OCI-LY7 (cell line): ENCODE results near the gene PSMG3. TPM values are rescaled to one million over a fixed set of nuclear protein-coding genes. Genes with fewer than 3 reads are reported as not detected.

Experiments
- BruUV-seq: library from RNA; stranded (reverse); fragments of 400-500 nt; replicated peaks from 2 replicates; lab custom pipeline; 2021; lab: Mats Ljungman, UMichigan
- CTCF ChIA-PET: fragments of 300-600 bp; sonication (Branson Sonifier 250); formaldehyde crosslinking; loops from one replicate; lab custom pipeline; 2022; ENCODE audit warnings: antibody characterized with exemption; ENCODE audit not compliant: unreplicated experiment; lab: Charles Lee
- POLR2A ChIA-PET: fragments of 300-600 bp; sonication (Branson Sonifier 250); formaldehyde crosslinking; loops from one replicate; lab custom pipeline; 2022; ENCODE audit warnings: antibody characterized with exemption; lab: Charles Lee
- DNase-seq: peaks from one replicate; pipeline ENCODE4 v3.0.0-alpha.2; 2015; ENCODE audit warnings: low spot score
- H2AFZ ChIP-seq: fragments of 200-600 bp; sonication (generic), shearing (Covaris generic); 2 replicates; pipeline ENCODE4 v1.6.1; 2014; ENCODE audit warnings: mild to moderate bottlenecking, antibody characterized with exemption, low read length, moderate library complexity
- H3K27ac ChIP-seq: fragments of 200-600 bp; sonication (generic); 2 replicates; pipeline ENCODE4 v1.5.1; 2014; ENCODE audit warnings: mixed run types, low read depth, mild to moderate bottlenecking, moderate library complexity, low read length, inconsistent platforms; ENCODE audit not compliant: poor library complexity, severe bottlenecking
- H3K36me3 ChIP-seq: fragments of 200-600 bp; sonication (generic); 2 replicates; pipeline ENCODE4 v1.6.1; 2014; ENCODE audit warnings: mild to moderate bottlenecking, antibody characterized with exemption, low read length, moderate library complexity, mixed read lengths; ENCODE audit not compliant: insufficient read depth
- H3K4me1 ChIP-seq: fragments of 200-600 bp; sonication (generic); 2 replicates; pipeline ENCODE4 v1.5.1; 2014; ENCODE audit warnings: mild to moderate bottlenecking, low read length; ENCODE audit not compliant: insufficient read depth, poor library complexity, severe bottlenecking
- H3K4me2 ChIP-seq: fragments of 200-600 bp; sonication (generic); 2 replicates; pipeline ENCODE4 v1.6.1; 2014; ENCODE audit warnings: mild to moderate bottlenecking, low read length
- H3K4me3 ChIP-seq: fragments of 200-600 bp; sonication (generic); 2 replicates; pipeline ENCODE4 v1.5.1; 2014; ENCODE audit warnings: mild to moderate bottlenecking, low read depth, low read length; ENCODE audit not compliant: poor library complexity, severe bottlenecking
- H3K79me2 ChIP-seq: fragments of 200-600 bp; sonication (generic); 2 replicates; pipeline ENCODE4 v1.6.1; 2016; ENCODE audit warnings: low read depth, mild to moderate bottlenecking, low read length, moderate library complexity, mixed read lengths; ENCODE audit not compliant: insufficient read depth
- H3K9me2 ChIP-seq: fragments of 200-600 bp; sonication (generic); 2 replicates; pipeline ENCODE4 v1.6.1; 2016; ENCODE audit warnings: mild to moderate bottlenecking, low read length, mixed read lengths; ENCODE audit not compliant: insufficient read depth
- H3K9me3 ChIP-seq: fragments of 200-600 bp; sonication (generic); 2 replicates; pipeline ENCODE4 v1.6.1; 2014; ENCODE audit warnings: mild to moderate bottlenecking, mixed run types, low read length, mixed read lengths
- H4K20me1 ChIP-seq: fragments of 200-600 bp; sonication (generic); 2 replicates; pipeline ENCODE4 v1.6.1; 2014; ENCODE audit warnings: mild to moderate bottlenecking, antibody characterized with exemption, low read length, moderate library complexity, mixed read lengths; ENCODE audit not compliant: insufficient read depth
- CTCF ChIP-seq: fragments of 200-600 bp; sonication (generic); conservative IDR thresholded peaks from 2 replicates; pipeline ENCODE4 v1.5.1; 2014; ENCODE audit warnings: mild to moderate bottlenecking, antibody characterized with exemption, low read length, moderate library complexity, mixed read lengths
- EZH2phosphoT487 ChIP-seq: fragments of 200-600 bp; sonication (generic); IDR thresholded peaks from 2 replicates; pipeline ENCODE4 v1.6.1; 2018; ENCODE audit warnings: low read depth, borderline replicate concordance, mild to moderate bottlenecking, mixed run types, antibody characterized with exemption, low read length, moderate library complexity, mixed read lengths
- intact Hi-C: fragments of 100-400 bp; cut with micrococcal nuclease; formaldehyde crosslinking; loops from one replicate; pipeline ENCODE4 v1.10.0; 2022; ENCODE audit not compliant: unreplicated experiment
- total RNA-seq, 2 experiments: library from RNA; depleted of rRNA in 1 of 2; stranded (reverse); fragments of >200 nt in 1 of 2; shearing (Covaris generic) in 1 of 2; gene quantifications; 2 replicates each; pipeline ENCODE4 v1.2.3, GENCODE V29; 2014 to 2022

The PSMG3 gene
- total RNA-seq, 2 experiments from 2014 or later: 63.7 to 129 TPM

- BruUV-seq: no TSS peak
- Histone ChIP-seq H3K36me3 (peaks cover 63% of the 10 kb centered on the region), H3K9me2 (no peaks in the 10 kb centered on the region), H3K4me3 (no peak overlapping the region), H2AFZ (no peak overlapping the region), H3K4me2 (no peak overlapping the region), H3K79me2 (peaks cover 5% of the 10 kb centered on the region; the same call in 1 of the 2 replicates), H3K9me3 (no peaks in the 10 kb centered on the region), H3K4me1 (no peaks in the 10 kb centered on the region), H4K20me1 (no peaks in the 10 kb centered on the region; the same call in 1 of the 2 replicates), H3K27ac (no peak overlapping the region)
- ChIA-PET POLR2A (no interaction called here), CTCF (interaction anchor here (0.6 kb wide), 2 partner anchors 36 to 1378 kb away, joined by 3 read pairs; no protein-coding TSS in a partner anchor)
- TF ChIP-seq EZH2phosphoT487 (no peak), CTCF (no peak)
- no peak for DNase-seq
- intact Hi-C loops: no loop called here
These were observed 28.2 kb downstream of the PSMG3 start for GRCh38 chr7:1541431-1542162.

- Histone ChIP-seq H3K9me2 (no peaks in the 10 kb centered on the region), H3K27ac (no peak overlapping the region), H3K9me3 (no peaks in the 10 kb centered on the region), H4K20me1 (no peaks in the 10 kb centered on the region; the same call in 1 of the 2 replicates), H3K4me1 (no peaks in the 10 kb centered on the region), H3K4me3 (no peak overlapping the region), H3K79me2 (peaks cover 8% of the 10 kb centered on the region; the same call in 1 of the 2 replicates), H2AFZ (no peak overlapping the region), H3K36me3 (peaks cover 70% of the 10 kb centered on the region), H3K4me2 (no peak overlapping the region)
- no peak for TF ChIP-seq EZH2phosphoT487
- no peak for TF ChIP-seq CTCF
- no TSS peak for BruUV-seq
- intact Hi-C loops: no loop called here
- DNase-seq: no peak
- ChIA-PET POLR2A (no interaction called here), CTCF (interaction anchor here (0.6 kb wide), 1 partner anchor 1379 kb away, joined by 3 read pairs; no protein-coding TSS in a partner anchor)
These were observed 29.0 kb downstream of the PSMG3 start for GRCh38 chr7:1540776-1541271.
